WI38 (cell line): ENCODE data around the gene BCAS3.
"Not testable (repeated sequence)": the region's sequence is repeated elsewhere in the genome, so short reads cannot be mapped to it uniquely, and the experiment has no call there.

Source experiments
- H3K4me3 ChIP-seq: 2 replicates; pipeline ENCODE4 v1.5.1; 2011; ENCODE audit warnings: low read depth, mild to moderate bottlenecking, control low read depth, low read length
- TF ChIP-seq, protein P1 (sequence below): IDR thresholded peaks from 2 replicates; pipeline ENCODE4 v1.5.1; 2012; ENCODE audit warnings: low read depth, mild to moderate bottlenecking, control low read depth, low read length

BCAS3 gene

DNA sequence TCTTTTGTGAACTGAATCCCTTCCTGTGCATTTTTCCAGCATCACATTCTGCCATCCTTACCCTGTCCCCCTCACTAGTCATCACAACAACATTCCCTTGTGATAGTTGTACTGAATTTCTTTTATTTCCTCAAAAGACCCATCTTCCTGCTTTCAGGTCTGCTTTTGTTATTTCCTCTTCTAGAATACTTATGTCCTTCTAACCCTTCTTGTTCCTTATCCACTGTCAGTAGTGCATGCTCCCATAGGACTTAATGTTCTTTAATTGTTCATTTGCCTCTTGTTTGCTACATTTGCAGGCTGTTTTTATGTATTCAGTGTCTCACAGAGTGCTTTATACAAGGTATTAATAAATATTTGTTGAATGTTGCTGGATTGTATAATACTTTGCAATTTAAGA lies 73.0 kb downstream of the BCAS3 start:
- no peak overlapping the region for H3K4me3 ChIP-seq
- TF ChIP-seq, protein P1, sequence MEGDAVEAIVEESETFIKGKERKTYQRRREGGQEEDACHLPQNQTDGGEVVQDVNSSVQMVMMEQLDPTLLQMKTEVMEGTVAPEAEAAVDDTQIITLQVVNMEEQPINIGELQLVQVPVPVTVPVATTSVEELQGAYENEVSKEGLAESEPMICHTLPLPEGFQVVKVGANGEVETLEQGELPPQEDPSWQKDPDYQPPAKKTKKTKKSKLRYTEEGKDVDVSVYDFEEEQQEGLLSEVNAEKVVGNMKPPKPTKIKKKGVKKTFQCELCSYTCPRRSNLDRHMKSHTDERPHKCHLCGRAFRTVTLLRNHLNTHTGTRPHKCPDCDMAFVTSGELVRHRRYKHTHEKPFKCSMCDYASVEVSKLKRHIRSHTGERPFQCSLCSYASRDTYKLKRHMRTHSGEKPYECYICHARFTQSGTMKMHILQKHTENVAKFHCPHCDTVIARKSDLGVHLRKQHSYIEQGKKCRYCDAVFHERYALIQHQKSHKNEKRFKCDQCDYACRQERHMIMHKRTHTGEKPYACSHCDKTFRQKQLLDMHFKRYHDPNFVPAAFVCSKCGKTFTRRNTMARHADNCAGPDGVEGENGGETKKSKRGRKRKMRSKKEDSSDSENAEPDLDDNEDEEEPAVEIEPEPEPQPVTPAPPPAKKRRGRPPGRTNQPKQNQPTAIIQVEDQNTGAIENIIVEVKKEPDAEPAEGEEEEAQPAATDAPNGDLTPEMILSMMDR = no peak

DNA sequence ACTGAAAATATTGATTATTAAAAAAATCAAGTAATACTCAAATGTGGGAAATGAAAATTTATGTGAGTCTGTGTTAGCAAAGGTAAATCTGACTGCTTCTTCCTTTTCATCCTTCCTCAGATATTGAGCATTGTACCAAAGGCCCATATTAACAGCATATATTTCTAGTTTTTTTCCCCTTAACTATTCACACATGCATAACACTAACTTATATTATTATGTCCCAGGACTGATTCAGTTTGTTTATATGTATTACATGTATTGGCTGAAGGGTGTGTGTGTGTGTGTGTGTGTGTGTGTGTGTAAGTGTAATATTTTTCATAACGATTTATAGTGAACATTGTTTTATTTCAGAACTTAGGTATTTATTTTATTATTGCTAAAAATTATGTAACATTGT lies 74.2 kb downstream of the BCAS3 start:
- H3K4me3 ChIP-seq = no peak overlapping the region
- TF ChIP-seq, protein P1 = no peak

DNA sequence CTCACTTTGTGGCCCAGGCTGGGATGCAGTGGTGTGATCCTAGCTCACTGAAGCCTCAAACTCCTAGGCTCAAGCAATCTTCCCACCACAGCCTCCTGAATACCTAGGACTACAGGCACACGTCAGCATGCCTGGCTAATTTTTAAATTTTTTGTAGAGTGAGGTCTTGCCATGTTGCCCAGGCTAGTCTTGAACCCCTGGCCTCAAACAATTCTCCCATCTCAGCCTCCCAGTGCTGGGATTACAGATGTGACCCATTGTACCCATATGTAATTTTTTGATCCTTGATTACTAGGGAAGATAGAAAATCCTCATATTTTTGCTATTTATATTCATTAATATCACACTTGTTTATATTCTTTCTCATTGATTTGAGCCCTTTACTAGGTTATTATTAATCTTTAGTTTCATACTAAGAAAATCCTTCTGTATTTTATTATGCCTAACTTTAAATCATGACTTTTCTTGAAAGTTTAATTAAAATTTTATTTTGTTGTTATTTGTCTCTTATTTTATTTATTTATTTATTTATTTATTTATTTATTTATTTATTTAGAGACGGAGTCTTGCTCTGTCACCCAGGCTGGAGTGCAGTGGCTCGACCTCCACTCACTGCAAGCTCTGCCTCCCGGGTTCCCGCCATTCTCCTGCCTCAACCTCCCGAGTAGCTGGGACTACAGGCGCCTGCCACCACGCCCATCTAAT lies 75.4 kb downstream of the BCAS3 start:
- TF ChIP-seq, protein P1 = no peak
- no peak overlapping the region for H3K4me3 ChIP-seq

DNA sequence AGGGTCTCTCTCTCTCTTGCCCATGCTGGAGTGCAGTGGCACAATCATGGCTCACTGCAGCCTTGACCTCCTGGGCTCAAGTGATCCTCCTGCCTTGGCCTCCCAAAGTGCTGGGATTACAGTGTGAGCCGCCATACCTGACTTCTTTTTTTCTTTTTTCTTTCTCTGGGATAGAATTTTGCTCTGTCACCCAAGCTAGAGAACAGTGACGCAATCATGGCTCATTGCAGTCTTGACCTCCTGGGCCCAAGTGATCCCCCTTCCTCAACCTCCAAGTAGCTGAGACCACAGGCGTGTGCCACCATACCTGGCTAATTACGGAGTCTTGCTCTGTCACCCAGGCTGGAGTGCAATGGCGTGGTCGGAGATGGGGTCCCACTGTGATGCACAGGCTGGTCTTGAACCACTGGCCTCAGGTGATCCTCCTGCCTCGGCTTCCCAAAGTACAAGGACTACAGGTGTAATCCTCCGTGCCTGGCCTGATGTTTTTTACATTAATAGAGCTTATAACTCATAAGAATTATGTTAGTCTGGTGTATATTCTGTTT lies 76.5 kb downstream of the BCAS3 start:
- H3K4me3 ChIP-seq = no peak overlapping the region
- TF ChIP-seq, protein P1 = no peak

DNA sequence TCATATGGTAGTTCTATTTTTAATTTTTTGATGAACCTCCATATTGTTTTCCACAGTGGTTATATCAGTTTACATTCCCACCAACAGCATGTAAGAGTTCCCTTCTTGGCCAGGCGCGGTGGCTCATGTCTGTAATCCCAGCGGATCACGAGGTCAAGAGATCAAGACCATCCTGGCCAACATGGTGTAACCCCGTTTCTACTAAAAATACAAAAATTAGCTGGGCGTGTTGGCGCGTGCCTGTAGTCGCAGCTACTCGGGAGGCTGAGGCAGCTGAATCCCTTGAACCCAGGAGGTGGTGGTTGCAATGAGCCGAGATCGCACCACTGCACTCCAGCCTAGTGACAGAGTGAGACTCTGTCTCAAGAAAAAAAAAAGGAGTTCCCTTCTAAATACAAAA lies 79.1 kb downstream of the BCAS3 start:
- not testable (repeated sequence) for H3K4me3 ChIP-seq

DNA sequence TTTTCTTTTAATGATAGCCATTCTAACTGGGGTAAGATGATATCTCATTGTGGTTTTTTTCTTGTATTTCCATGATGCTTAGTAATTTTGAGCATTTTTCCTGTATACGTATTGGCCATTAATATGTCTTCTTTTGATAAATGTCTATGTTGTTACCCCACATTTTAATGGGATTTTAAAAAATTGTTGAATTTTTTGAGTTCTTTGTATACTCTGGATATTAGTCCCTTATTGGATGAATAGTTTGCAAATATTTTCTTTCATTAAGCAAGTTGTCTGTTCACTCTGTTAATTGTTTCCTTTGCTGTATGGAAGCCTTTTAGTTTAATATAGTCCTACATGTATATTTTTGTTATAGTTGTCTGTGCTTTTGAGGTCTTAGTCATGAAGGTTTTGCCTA lies 79.8 kb downstream of the BCAS3 start:
- no peak overlapping the region for H3K4me3 ChIP-seq
- TF ChIP-seq, protein P1 = no peak

DNA sequence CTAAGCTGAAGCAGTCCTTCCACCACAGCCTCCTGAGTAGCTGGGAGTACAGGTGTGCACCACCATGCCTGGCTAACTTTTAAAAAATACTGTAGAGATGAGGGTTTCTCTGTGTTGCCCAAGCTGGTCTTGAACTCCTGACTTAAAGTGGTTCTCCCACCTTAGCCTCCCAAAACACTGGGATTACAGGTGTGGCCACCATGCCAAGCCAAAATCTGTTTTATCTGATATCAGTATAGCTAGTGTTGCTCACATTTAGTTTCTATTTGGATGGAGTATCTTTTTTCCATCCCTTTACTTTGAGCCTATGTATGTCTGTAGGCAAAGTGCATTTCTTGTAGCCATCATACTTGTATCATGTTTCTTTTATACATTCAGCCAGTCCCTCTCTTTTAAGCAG lies 82.1 kb downstream of the BCAS3 start:
- TF ChIP-seq, protein P1 = no peak
- H3K4me3 ChIP-seq = no peak overlapping the region

DNA sequence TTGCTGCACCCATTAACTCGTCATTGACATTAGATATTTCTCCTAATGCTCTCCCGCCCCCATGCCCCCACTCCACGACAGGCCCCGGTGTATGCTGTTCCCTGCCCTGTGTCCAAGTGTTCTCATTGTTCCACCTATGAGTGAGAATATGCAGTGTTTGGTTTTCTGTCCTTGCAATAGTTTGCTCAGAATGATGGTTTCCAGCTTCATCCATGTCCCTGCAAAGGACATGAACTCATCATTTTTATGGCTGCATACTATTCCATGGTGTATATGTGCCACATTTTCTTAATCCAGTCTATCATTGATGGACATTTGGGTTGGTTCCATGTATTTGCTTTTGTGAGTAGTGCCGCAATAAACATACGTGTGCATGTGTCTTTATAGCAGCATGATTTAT lies 83.7 kb downstream of the BCAS3 start:
- not testable (repeated sequence) for H3K4me3 ChIP-seq
